NCI-H446 (cell line): ENCODE measurements around the gene NEGR1.

Source experiments
- DNase-seq, 2 experiments: peaks; one replicate each; lab custom pipeline; 2025; lab: John Stamatoyannopoulos, UW

Gene NEGR1

GRCh38 chr1:71463144-71463543 is 819.2 kb downstream of the NEGR1 start:
- DNase-seq: no peak

DNA sequence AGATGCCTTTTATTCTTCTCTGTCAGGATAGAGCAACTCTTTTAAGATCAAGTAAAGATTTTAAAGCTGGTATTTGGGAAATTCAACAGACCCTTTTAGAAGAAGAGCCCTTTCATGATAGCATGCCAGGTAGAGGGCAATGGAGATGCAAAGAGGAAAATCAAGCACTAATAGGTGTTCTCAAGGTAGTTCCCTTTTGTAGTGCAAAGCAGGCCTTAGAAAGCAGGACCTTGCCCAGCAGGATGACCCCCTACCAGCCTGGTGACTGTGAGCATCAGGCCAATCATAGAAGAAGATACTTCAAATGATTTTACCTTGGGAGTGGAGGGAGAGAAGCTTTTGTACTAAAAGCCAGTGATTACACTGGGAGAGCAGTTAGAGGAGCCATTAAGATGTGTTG is 820.1 kb downstream of the NEGR1 start:
- DNase-seq: no peak

- DNase-seq: no peak
Measured at GRCh38 chr1:71461416-71461815, 820.9 kb downstream of the NEGR1 start.

DNA sequence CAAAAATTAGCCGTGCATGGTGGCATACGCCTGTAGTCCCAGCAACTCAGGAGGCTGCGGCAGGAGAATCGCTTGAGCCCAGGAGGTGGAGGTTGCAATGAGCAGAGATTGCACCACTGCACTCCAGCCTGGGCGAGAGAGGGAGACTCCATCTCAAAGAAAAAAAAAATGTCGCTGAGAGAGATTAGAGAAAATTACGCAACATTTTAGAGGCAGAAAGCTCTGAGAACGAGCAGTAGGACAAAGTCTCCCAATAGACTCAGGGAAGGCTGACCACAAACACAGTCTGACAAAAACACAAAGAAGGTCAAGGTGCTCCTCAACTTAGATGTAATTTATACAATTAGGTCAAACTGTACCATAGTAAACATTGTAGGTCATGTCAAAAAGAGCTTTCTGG is 833.9 kb downstream of the NEGR1 start:
- DNase-seq: no peak

- DNase-seq: no peak
Measured at GRCh38 chr1:71438626-71439025, 843.7 kb downstream of the NEGR1 start.

DNA sequence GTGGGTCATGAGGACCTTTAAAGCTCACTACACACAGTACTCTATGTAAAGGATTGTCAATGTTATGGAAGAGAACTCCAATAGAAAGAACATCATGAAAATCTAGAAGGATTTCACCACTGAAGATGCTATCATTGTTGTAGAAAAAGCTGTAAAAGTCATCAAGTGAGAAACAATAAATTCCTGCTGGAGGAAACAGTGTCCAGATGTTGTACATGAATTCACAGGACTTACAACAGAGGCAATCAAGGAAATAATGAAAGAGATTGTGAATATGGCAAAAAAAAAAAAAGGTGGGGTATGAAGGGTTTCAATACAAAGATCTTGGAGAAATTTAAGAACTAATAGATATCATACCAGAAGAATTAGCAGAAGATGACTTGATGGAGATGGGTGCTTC is 846.4 kb downstream of the NEGR1 start:
- DNase-seq: no peak

DNA sequence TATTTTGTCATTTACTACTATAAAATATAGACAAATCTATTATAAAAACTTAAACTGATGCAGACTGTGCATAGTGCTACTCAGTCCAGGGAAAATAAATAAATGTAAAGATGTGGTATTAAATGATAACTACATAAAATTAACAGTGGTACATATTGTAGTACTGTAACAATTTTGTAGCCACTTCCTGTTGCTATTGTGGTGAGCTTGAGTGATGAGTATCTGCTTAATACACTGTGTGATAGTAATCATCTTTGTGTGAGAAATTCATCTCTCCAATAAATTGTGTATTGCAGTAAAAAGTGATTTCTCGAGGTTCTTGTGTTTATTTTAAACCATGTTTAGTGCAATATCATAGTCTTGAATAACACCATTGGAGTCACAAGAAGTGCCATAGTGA is 848.1 kb downstream of the NEGR1 start:
- DNase-seq: no peak

- no peak for DNase-seq
Measured at GRCh38 chr1:71428029-71428428, 854.3 kb downstream of the NEGR1 start.

GRCh38 chr1:71427066-71427465 is 855.3 kb downstream of the NEGR1 start:
- DNase-seq: no peak

GRCh38 chr1:71424536-71424935 is 857.8 kb downstream of the NEGR1 start:
- DNase-seq: no peak

- no peak for DNase-seq
Measured at GRCh38 chr1:71422221-71422620, 860.1 kb downstream of the NEGR1 start.

GRCh38 chr1:71417421-71417820 is 864.9 kb downstream of the NEGR1 start:
- DNase-seq: no peak

- DNase-seq: no peak
Measured at GRCh38 chr1:71414179-71414578, 868.2 kb downstream of the NEGR1 start.

- no peak for DNase-seq
Measured at GRCh38 chr1:71413441-71414175, 868.7 kb downstream of the NEGR1 start.

DNA sequence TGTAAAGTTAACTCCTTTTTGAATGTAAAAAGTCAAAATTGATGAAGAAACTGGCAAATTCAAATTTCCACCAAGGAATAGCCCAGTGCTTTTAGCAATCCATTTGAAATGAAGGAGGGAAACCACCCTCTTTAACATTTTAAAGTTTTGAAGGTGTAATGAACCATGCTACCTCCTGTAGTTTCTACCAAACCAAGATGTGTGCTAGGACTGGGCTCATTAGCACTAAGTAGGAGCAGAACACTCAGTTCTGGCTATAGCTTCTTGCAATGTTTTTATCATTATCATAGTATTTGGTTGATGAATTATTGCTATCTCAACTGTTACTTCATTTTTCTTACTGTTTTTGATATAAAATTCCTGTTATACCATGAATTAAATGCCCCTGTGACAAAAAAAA is 882.3 kb downstream of the NEGR1 start:
- no peak for DNase-seq

DNA sequence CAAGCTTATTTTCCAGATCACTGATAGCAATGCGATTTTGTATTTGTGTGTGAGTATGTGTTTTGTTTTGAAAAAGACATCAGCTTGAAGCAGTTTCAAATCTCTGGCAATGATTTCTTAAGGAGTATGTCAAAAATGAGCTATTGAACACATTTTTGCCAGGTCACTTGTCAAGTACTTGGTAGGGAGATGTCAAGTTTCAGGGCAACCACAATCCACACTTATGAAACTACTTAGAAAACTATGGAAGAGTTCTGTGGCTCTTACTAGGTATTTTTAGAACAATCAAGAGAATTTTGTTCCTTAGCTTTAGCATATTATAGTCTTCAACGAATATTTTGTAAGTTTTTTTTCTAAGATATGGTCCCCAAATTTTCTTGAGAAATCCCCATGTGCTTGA is 882.7 kb downstream of the NEGR1 start:
- DNase-seq: no peak

DNA sequence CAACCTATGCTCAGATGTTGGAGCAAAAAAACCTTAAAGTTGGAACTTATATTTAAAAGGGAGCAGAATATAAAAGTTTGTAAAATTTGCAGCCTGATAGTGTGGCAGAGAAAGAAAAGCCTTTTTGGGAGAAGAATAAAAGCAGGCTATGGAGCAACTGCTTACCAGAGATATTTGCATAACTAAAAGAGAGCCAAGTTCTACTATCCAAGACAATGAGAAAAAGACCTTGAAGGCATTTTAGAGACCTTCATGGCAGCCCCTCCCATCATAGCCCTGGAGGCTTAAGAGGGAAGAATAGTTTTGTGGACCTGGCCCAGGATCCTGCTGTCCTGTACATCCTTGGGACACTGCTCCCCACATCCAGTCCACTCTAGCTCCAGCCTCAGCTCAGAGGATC is 889.0 kb downstream of the NEGR1 start:
- DNase-seq: no peak

- no peak for DNase-seq
Measured at GRCh38 chr1:71390518-71390917, 891.8 kb downstream of the NEGR1 start.

- DNase-seq: no peak
Measured at GRCh38 chr1:71377886-71378285, 904.5 kb downstream of the NEGR1 start.

- no peak for DNase-seq
Measured at GRCh38 chr1:71372496-71372895, 909.8 kb downstream of the NEGR1 start.

GRCh38 chr1:71371581-71371980 is 910.8 kb downstream of the NEGR1 start:
- DNase-seq: no peak

DNA sequence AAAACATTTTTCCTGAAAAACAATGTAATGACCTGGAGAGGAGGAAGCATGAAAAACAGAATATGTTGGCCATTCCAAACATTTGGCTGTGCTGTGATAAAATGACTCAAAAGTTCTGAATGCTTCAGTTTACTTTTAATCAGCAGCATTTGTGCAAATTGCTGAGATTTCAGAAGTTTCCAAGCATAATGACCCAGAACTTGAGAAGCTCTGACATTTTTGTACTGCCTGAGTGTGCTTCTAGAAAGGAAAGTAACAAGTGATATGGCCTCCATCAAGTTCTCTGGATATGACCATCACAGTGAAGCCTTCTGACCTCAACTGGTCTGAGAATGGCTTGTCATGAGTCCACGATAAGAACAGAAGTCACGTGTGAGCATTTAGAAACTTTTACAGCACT is 918.1 kb downstream of the NEGR1 start:
- DNase-seq: no peak

GRCh38 chr1:71362691-71363090 is 919.6 kb downstream of the NEGR1 start:
- no peak for DNase-seq

- DNase-seq: no peak
Measured at GRCh38 chr1:71362076-71362475, 920.3 kb downstream of the NEGR1 start.
